HL-60 (cell line): ENCODE results near the gene PRR18.

Experiments
- DNase-seq, 2 experiments: peaks; one replicate each; pipeline ENCODE4 v3.0.0-alpha.2; 2010 to 2020; ENCODE audit warnings: low read depth in 1 of 2, low spot score in 1 of 2
- H3K27ac ChIP-seq: fragments of 250-450 bp; sonication (Bioruptor Pico); replicated peaks from 2 replicates; pipeline ENCODE4 v1.5.1; 2020; ENCODE audit warnings: mild to moderate bottlenecking, moderate library complexity
- H3K27me3 ChIP-seq: fragments of 250-450 bp; sonication (Bioruptor Pico); 2 replicates; pipeline ENCODE4 v1.5.1; 2021; ENCODE audit warnings: mild to moderate bottlenecking, moderate library complexity; ENCODE audit not compliant: insufficient read depth, poor library complexity, severe bottlenecking
- H3K4me3 ChIP-seq: replicated peaks from 2 replicates; pipeline ENCODE4 v1.5.1; 2011; ENCODE audit warnings: mild to moderate bottlenecking, control low read depth, low read length; ENCODE audit not compliant: insufficient read depth
- GABPA ChIP-seq: IDR thresholded peaks from 2 replicates; pipeline ENCODE4 v1.6.1; 2012; ENCODE audit warnings: low read depth
- POLR2AphosphoS5 ChIP-seq: IDR thresholded peaks from 2 replicates; pipeline ENCODE4 v1.6.1; 2012; ENCODE audit warnings: low read depth
- SPI1 ChIP-seq: IDR thresholded peaks from 2 replicates; pipeline ENCODE4 v1.6.1; 2012; ENCODE audit warnings: low read depth, mild to moderate bottlenecking, borderline replicate concordance
- TF ChIP-seq, protein P1 (sequence below): IDR thresholded peaks from 2 replicates; pipeline ENCODE4 v1.6.1; 2012; ENCODE audit warnings: low read depth; ENCODE audit not compliant: insufficient replicate concordance
- TF ChIP-seq, protein P2 (sequence below): IDR thresholded peaks from one replicate; pipeline ENCODE4 v1.5.1; 2011; ENCODE audit warnings: low read length, control low read depth, inconsistent platforms; ENCODE audit not compliant: insufficient read depth

The PRR18 gene

DNA sequence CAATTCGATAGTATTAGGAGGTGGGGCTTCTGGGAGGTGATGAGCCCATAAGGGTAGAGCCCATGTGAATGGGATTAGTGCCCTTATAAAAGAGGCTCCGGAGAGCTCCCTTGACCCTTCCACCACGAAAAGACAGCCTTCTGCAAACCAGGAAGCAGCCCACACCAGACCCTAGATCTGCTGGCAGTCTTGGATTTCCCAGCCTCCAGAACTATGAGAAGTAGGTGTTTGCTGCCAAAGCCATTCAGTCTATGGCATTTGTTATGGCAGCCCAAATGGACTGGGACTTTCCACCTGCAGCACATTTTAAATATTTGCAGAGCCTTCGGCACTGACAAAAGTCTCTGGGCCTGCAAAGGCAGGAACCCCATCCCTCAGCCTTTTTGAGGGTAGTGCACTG, 46.0 kb upstream of the PRR18 start:
- H3K27ac ChIP-seq: no peak overlapping the region
- H3K4me3 ChIP-seq: no peak overlapping the region
- TF ChIP-seq, protein P1, sequence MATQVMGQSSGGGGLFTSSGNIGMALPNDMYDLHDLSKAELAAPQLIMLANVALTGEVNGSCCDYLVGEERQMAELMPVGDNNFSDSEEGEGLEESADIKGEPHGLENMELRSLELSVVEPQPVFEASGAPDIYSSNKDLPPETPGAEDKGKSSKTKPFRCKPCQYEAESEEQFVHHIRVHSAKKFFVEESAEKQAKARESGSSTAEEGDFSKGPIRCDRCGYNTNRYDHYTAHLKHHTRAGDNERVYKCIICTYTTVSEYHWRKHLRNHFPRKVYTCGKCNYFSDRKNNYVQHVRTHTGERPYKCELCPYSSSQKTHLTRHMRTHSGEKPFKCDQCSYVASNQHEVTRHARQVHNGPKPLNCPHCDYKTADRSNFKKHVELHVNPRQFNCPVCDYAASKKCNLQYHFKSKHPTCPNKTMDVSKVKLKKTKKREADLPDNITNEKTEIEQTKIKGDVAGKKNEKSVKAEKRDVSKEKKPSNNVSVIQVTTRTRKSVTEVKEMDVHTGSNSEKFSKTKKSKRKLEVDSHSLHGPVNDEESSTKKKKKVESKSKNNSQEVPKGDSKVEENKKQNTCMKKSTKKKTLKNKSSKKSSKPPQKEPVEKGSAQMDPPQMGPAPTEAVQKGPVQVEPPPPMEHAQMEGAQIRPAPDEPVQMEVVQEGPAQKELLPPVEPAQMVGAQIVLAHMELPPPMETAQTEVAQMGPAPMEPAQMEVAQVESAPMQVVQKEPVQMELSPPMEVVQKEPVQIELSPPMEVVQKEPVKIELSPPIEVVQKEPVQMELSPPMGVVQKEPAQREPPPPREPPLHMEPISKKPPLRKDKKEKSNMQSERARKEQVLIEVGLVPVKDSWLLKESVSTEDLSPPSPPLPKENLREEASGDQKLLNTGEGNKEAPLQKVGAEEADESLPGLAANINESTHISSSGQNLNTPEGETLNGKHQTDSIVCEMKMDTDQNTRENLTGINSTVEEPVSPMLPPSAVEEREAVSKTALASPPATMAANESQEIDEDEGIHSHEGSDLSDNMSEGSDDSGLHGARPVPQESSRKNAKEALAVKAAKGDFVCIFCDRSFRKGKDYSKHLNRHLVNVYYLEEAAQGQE: no peak
- TF ChIP-seq GABPA: no peak
- TF ChIP-seq SPI1: no peak
- TF ChIP-seq, protein P2, sequence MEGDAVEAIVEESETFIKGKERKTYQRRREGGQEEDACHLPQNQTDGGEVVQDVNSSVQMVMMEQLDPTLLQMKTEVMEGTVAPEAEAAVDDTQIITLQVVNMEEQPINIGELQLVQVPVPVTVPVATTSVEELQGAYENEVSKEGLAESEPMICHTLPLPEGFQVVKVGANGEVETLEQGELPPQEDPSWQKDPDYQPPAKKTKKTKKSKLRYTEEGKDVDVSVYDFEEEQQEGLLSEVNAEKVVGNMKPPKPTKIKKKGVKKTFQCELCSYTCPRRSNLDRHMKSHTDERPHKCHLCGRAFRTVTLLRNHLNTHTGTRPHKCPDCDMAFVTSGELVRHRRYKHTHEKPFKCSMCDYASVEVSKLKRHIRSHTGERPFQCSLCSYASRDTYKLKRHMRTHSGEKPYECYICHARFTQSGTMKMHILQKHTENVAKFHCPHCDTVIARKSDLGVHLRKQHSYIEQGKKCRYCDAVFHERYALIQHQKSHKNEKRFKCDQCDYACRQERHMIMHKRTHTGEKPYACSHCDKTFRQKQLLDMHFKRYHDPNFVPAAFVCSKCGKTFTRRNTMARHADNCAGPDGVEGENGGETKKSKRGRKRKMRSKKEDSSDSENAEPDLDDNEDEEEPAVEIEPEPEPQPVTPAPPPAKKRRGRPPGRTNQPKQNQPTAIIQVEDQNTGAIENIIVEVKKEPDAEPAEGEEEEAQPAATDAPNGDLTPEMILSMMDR: no peak
- TF ChIP-seq POLR2AphosphoS5: no peak
- no peak for DNase-seq
- H3K27me3 ChIP-seq: no peaks in the 10 kb centered on the region

DNA sequence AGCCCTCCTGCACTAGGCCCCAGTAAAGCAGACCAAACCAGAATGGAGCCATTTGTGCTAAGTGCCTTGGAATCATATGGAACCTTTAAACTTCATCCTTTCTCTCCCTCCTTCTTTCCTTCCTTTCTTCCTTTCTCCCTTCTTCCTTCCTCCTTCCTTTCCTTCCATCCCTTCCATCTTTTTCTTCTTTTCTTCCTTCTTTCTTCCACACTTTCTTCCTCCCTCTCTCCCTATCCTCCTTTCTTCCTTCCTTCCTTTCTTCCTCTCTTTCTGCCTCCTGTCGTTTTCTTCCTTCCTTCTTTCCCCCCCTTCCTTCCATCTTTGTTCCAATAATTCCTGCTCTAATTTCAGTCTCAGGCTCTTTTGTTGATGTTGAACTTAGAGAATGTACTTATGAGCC, 45.3 kb upstream of the PRR18 start:
- no peak for TF ChIP-seq GABPA
- no peak for TF ChIP-seq SPI1
- no peak for TF ChIP-seq POLR2AphosphoS5
- TF ChIP-seq, protein P1: no peak
- TF ChIP-seq, protein P2: no peak
- H3K27me3 ChIP-seq: no peaks in the 10 kb centered on the region
- no peak overlapping the region for H3K27ac ChIP-seq
- DNase-seq: no peak
- H3K4me3 ChIP-seq: no peak overlapping the region

- Histone ChIP-seq H3K27ac (no peak overlapping the region), H3K27me3 (no peaks in the 10 kb centered on the region), H3K4me3 (no peak overlapping the region)
- no peak for DNase-seq
- TF ChIP-seq SPI1 (no peak), GABPA (no peak), POLR2AphosphoS5 (no peak)
- TF ChIP-seq, protein P1: no peak
- TF ChIP-seq, protein P2: no peak
Measured at GRCh38 chr6:166352923-166353322, 44.7 kb upstream of the PRR18 start.
